ENCODE data around the gene ITGAE. TPM values are rescaled to one million over a fixed set of nuclear protein-coding genes. Genes with fewer than 3 reads are reported as not detected.
A peak's percentile ranks its signal among the peaks of the same experiment; 100 is the strongest.

ITGAE gene
- total RNA-seq, 2 experiments from 2014 or later, result 31.8 to 32.4 TPM

GRCh38 chr17:3798273-3799180, 2.5 kb downstream of the ITGAE start:
- POLR2A ChIA-PET, result interaction anchor here (0.8 to 1.0 kb wide), 2 partner anchors 44 to 64 kb away, joined by 3 read pairs; no protein-coding TSS in a partner anchor
- intact Hi-C loops (cut with micrococcal nuclease), result loop anchor here (5.0 to 10.0 kb wide), 2 partner anchors 36 to 576 kb away; no protein-coding TSS in a partner anchor
- CTCF ChIA-PET, result interaction anchor here (1.1 to 3.2 kb wide), 3 partner anchors 29 to 60 kb away, joined by 3 to 29 read pairs (median 7); no protein-coding TSS in a partner anchor
- no peak for TF ChIP-seq CTCF (IDR thresholded peaks at IDR 0.05)
- Mint-ChIP-seq H3K27ac (peak overlapping the region; percentile 37), H3K4me3 (peak overlapping the region; percentile 54), H3K9me3 (no peaks in the 10 kb centered on the region), H3K27me3 (no peaks in the 10 kb centered on the region), H3K4me1 (ENCODE audit: low read depth) (peaks cover 60% of the 10 kb centered on the region), H3K36me3 (ENCODE audit: low read depth) (peaks cover 3% of the 10 kb centered on the region)
- DNase-seq (no peak), ATAC-seq (no peak)

- CTCF ChIA-PET, result interaction anchor here (3.0 to 3.3 kb wide), 2 partner anchors 35 to 59 kb away, joined by 7 to 32 read pairs; no protein-coding TSS in a partner anchor
- Mint-ChIP-seq H3K4me1 (ENCODE audit: low read depth) (peaks cover 61% of the 10 kb centered on the region), H3K4me3 (peak overlapping the region; percentile 31), H3K27me3 (no peaks in the 10 kb centered on the region), H3K36me3 (ENCODE audit: low read depth) (no peaks in the 10 kb centered on the region), H3K9me3 (no peaks in the 10 kb centered on the region), H3K27ac (peak overlapping the region; percentile 83)
- no peak for TF ChIP-seq CTCF (IDR thresholded peaks at IDR 0.05)
- intact Hi-C loops (cut with micrococcal nuclease), result loop anchor here (5.0 to 10.0 kb wide), 2 partner anchors 34 to 578 kb away; no protein-coding TSS in a partner anchor
- DNase-seq (peak; percentile 82), ATAC-seq (peak; percentile 34)
- POLR2A ChIA-PET, result interaction anchor here (0.8 to 2.8 kb wide), 9 partner anchors 11 to 73 kb away, joined by 3 to 21 read pairs (median 4); partner anchors contain the start of gene HASPIN
Measured at GRCh38 chr17:3796822-3797170, 4.2 kb downstream of the ITGAE start.

GRCh38 chr17:3796110-3796821, 4.7 kb downstream of the ITGAE start:
- DNase-seq, result peak; percentile 99
- peak overlapping the region; percentile 83 for H3K27ac Mint-ChIP-seq
- no peaks in the 10 kb centered on the region for H3K9me3 Mint-ChIP-seq
- H3K4me1 Mint-ChIP-seq (ENCODE audit: low read depth), result peaks cover 66% of the 10 kb centered on the region
- TF ChIP-seq CTCF (IDR thresholded peaks at IDR 0.05), result no peak
- no peaks in the 10 kb centered on the region for H3K36me3 Mint-ChIP-seq (ENCODE audit: low read depth)
- intact Hi-C loops (cut with micrococcal nuclease), result loop anchor here (5.0 to 10.0 kb wide), 2 partner anchors 34 to 579 kb away; no protein-coding TSS in a partner anchor
- ChIA-PET POLR2A (interaction anchor here (0.8 to 2.8 kb wide), 11 partner anchors 11 to 73 kb away, joined by 3 to 21 read pairs (median 4); partner anchors contain the start of gene HASPIN), CTCF (interaction anchor here (3.0 to 3.3 kb wide), 2 partner anchors 35 to 59 kb away, joined by 7 to 32 read pairs; no protein-coding TSS in a partner anchor)
- peak; percentile 76 for ATAC-seq
- H3K4me3 Mint-ChIP-seq, result peak overlapping the region; percentile 43
- no peaks in the 10 kb centered on the region for H3K27me3 Mint-ChIP-seq

- peaks cover 66% of the 10 kb centered on the region for H3K4me1 Mint-ChIP-seq (ENCODE audit: low read depth)
- POLR2A ChIA-PET, result interaction anchor here (0.9 to 2.8 kb wide), 7 partner anchors 12 to 72 kb away, joined by 3 to 21 read pairs (median 4); partner anchors contain the start of gene HASPIN
- TF ChIP-seq CTCF (IDR thresholded peaks at IDR 0.05), result no peak
- H3K27me3 Mint-ChIP-seq, result no peaks in the 10 kb centered on the region
- DNase-seq (peak; percentile 60), ATAC-seq (peak; percentile 14)
- intact Hi-C loops (cut with micrococcal nuclease), result loop anchor here (5.0 to 10.0 kb wide), 2 partner anchors 33 to 579 kb away; no protein-coding TSS in a partner anchor
- peak overlapping the region; percentile 43 for H3K4me3 Mint-ChIP-seq
- no peaks in the 10 kb centered on the region for H3K9me3 Mint-ChIP-seq
- H3K27ac Mint-ChIP-seq, result peak overlapping the region; percentile 83
- CTCF ChIA-PET, result interaction anchor here (3.0 to 3.3 kb wide), 2 partner anchors 34 to 58 kb away, joined by 7 to 32 read pairs; no protein-coding TSS in a partner anchor
- peaks cover under 1% of the 10 kb centered on the region for H3K36me3 Mint-ChIP-seq (ENCODE audit: low read depth)
Measured at GRCh38 chr17:3795390-3796102, 5.4 kb downstream of the ITGAE start.

Data from activated CD8-positive, alpha-beta T cell treated with anti-CD3 and anti-CD28 coated beads for 36 hours (primary cell).